HT-29 (cell line): ENCODE data around the gene HOXA4. TPM values are rescaled to one million over a fixed set of nuclear protein-coding genes. Genes with fewer than 3 reads are reported as not detected.
A peak's percentile ranks its signal among the peaks of the same experiment; 100 is the strongest.

Experiments used
- DNase-seq: peaks from one replicate; pipeline ENCODE4 v3.0.0-alpha.2; 2015; ENCODE audit warnings: low spot score
- total RNA-seq: library from RNA; depleted of rRNA; stranded (reverse); fragments of >200 nt; shearing (Covaris generic); gene quantifications from 2 replicates; pipeline ENCODE4 v1.2.3, GENCODE V29; 2014

Gene HOXA4
- total RNA-seq, 1 experiment from 2014 or later = 3.7 TPM

DNA sequence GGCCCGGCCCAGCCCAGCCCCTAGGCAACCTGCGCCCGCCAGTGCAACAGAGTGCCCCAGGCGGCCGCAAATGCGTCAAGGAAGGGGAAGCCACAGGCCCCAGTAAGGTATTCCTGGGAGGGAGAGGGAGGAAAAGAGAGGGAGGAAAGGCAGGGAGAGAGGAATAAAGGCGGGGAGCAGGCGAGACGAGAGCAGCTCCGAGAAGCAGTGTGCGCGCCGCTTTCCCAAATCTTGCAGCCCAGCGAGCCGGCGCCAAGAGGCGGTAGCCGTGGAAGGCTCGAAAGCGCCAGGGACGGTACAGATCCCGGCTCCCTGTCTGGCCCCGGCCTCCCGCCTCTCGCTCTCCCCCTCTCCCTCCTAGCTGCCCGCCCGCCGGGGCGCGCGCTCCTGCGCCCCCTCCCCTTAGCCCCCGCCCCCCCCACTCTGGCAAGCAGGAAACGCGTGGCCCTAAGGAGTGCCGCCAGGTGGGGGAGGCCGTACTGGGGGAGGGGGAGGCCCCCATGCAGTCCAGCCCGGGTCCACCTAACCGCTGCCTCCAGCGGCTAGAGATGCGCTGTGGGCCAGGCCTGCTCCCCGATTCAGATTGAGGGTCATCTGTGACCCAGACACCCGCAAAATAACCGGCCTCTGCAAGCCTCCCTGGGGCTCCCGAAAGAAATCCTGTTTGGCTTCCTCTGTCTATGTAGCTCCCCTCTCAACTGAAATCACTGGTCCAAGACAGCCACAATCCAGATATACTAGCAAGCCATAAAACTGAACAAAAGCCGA is 39.3 kb upstream of the HOXA4 start:
- peak; percentile 83 for DNase-seq

DNA sequence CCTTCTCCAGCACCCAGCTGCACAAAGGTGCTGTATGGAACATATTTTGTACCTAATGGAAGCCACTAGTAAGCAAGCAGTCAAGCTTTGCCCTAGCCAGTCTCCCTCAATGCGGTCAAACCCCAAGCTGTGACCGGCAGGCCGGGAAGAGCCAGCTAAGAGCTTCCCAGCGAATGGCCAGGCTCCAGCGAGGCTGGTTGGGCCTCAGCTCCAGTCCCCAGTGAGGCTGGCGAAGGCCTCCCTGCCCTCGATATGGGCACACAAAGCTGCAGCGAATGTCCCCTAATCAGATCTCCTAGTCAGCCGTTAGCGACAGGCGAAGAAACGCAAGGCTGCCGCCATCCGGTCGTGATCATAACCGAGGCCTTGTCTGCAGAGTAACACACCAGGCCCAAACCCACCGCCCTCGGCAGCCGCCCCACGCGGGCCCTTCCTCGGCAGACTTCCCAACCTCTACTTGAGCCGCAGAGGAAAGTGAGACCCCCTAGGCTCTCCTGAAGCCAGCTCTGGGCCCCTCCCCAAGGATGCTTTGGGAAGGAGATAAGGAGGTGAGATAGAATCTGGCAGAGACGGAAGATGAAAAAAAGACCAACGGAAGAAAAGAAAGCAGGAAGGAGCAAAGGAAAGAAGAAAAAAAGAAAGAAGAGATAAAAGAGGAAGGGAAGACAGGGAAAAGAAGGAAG is 37.8 kb upstream of the HOXA4 start:
- peak; percentile 88 for DNase-seq

DNA sequence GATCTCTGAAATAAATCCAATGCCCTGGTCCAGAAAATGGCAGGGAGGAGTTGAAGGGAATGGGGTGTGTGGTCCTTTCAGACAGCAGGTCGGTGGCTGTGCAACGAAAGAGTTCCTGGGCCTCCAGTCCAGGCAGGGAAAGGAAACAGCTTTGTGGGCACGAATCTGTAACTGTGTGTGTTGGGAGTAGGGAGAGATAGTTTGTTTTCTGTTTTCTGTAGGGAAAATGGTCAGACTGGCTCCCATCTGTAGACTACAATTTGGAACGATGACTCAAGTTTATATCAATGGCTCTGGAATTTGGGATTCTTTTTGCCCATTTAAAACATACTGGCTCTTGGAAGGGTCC is 37.3 kb upstream of the HOXA4 start:
- DNase-seq = peak; percentile 73

DNA sequence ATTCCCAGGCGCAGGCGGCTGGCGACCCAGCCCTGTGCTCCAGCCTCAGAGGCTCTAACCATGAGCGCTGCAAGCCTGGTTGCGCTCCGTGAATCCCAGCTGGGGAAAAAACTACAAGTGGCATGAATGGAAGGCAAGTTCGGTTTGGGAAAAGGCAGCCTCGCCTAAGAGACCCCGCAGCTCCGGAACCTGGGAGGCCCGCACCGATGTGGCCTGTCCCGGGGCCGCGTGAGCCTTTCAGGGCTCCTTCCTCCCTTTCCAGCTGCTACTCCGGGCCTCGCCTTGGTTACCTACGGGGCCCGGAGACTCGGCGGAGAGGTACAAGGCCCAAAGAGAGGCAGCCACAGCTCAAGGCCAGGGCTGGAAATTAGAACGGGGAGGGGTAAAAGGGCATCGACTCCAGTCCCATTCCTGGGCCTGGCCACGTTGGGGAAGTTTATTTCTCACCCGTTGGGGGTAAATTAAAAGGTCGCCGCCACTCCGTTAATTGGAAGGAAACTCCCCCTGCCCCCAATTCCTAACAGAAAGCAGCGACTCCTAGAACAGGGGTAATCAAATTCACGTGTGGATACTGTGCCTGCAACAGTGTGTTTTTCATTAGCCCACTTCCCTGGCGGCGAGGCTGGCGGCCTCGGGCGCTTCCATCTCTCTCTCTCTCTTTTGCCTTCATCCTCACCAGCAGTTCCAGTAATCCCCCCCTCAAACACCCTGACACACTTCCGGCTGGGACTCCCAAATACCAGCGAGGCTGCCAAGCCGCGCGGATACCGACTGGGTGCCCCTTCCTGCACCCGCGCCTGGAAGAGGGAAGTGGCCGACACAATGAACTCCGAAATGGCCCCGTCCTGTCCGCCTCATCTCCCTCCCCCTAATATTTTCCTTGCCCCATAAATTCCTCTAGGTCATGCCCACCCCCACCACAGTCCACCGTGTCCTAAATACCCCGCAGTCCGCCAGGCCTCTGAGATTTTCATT is 36.3 kb upstream of the HOXA4 start:
- DNase-seq = peak; percentile 72

DNA sequence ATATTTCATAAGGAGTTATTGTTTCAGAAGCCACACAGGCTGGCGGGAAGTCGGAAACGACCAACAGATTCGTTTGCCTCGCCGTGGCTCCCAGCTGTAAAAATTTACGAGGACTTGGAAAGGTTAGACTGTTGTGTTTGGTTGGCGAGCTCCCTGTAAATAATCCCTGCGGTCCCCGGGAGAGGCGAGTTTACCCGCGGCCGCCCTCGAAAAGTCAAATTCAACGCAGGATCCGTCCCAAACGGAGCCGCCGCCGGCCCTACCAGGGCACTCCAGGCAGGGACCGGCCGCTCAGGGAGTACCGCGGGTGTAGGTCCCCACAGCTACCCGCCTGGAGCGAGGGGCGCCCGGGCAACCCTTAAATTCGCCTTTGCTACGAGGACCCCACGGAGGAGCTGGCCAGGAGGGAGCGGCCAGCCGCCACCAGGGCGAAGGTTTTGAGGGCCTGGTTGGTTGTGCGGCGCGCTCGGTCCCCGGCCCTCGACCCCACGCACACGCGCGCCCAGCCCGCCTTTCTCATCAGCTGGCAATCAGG is 35.5 kb upstream of the HOXA4 start:
- DNase-seq = no peak

DNA sequence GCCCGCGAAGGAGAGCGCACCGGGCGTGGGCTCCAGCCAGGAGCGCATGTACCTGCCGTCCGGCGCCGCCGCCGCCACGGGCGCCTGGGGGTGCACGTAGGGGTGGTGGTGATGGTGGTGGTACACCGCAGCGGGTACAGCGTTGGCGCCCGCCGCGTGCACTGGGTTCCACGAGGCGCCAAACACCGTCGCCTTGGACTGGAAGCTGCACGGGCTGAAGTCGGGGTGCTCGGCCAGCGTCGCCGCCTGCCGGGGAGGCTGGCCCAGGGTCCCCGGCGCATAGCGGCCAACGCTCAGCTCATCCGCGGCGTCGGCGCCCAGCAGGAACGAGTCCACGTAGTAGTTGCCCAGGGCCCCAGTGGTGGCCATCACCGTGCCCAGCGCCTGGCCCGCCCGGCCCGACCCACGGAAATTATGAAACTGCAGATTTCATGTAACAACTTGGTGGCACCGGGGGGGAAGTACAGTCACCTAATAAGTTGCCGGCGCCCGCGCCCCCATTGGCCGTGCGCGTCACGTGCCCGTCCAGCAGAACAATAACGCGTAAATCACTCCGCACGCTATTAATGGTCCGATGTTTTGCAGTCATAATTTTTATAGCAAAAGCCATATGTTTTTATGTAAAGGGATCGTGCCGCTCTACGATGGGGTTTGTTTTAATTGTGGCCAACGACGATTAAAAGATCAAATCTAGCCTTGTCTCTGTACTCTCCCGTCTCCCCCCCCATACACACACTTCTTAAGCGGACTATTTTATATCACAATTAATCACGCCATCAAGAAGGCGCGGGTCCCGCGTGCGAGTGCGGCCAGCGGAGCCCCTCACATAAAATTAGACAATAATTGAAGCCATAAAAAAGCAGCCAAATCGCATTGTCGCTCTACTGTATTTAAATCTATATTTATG is 34.8 kb upstream of the HOXA4 start, which contains the start of gene HOXA9:
Gene HOXA9, minus strand, starts transcription at position 449 of the 907 bp plus-strand sequence. Its CDS starts 80 bp downstream, at position 369.
- DNase-seq = peak; percentile 97

DNA sequence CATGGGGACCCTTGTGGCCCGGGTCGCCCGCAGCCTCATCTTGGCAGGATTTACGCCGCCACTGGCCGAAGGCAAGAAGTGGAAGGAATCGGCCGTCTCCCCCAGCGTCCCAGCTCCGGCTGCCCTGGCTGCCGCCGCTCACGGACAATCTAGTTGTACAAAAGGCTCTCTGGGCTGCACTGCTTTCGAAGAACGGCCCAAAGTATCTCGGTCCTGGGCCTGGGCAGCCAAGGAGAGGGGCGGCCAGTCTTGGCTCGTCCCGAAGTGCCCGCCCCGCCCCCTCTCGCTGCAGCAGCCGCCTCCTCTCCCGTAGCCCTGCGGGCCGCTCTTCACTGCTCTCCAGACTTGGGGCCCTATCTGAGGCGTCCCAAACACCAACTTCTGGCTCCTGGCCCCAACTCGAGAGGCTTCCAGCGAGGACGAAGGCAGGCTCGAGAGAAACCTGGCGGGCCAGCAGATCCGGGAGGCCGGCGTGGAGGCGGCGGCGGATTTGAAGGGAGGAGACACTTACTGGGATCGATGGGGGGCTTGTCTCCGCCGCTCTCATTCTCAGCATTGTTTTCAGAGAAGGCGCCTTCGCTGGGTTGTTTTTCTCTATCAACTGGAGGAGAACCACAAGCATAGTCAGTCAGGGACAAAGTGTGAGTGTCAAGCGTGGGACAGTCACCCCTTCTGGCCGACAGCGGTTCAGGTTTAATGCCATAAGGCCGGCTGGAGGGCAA is 34.0 kb upstream of the HOXA4 start:
- no peak for DNase-seq

DNA sequence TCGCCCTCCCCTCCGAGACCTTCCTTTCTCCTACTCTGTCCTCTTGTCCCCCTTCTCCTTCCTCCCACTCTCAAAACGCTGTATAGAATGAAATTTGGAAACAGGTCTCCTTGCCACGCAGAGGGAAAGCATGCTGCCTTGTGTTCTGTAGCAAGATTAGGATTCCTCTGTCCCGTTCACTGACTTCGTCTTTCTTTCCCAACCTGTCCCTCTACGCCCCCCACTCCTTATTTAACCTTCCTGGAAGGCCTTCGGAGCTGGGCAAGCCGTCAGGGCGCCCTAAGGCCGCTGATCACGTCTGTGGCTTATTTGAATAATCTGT is 33.4 kb upstream of the HOXA4 start:
- no peak for DNase-seq

DNA sequence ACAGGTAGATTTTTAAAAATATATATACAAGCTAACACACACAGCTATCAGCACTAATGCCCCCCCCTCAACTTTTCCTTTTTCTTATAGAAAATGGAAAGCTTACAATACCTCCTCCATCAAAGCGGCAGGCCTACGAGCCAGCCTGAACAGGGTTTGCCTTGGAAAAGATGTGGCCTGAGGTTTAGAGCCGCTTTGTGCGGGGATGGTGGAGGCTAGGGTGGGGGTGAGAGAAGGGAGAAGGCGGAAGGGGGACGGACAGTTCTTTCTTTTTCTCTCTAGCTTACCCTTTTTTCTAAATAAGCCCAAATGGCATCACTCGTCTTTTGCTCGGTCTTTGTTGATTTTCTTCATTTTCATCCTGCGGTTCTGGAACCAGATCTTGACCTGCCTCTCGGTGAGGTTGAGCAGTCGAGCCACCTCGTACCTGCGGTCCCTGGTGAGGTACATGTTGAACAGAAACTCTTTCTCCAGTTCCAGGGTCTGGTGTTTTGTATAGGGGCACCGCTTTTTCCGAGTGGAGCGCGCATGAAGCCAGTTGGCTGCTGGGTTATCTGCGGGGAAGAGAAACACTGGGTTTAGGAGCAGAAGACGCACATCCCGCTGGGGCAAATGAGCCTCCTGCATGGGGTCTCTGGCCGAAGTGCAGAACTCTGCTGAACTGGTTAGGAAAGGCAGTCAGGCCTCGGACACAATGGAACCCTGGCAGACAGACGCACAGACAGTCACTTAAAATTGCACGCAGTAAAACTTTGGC is 32.9 kb upstream of the HOXA4 start:
- no peak for DNase-seq

DNA sequence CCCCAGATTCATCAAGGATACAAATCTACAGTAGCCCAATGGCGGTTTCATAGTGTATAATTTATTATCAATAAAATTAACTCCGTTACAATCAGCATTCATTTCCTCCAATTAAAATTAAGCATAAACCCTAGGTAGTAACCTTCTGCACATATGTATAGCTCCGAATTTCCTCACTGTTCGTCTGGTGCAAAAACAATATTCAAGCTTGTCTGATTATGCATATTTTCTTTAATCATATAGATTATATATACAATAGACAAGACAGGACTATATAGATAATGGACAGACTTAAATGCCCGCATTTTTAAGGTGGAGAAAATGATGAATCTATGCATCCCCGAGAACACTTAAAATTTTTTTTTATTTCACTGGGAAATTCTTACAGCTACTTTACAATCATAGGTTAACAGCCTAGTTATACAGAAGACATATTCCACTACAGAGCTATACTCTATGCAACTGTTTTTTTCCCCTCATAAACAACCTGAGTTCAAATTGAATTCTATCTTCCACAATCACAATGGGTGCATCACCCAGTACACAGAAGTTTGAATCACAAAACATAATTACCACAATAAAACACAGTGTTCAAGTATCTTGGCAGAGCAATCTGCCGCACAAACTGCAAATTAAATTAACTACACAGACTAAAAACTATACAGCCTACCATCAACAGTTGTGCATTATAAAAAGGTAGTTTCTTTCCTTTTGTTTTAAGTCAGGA is 32.2 kb upstream of the HOXA4 start:
- no peak for DNase-seq

DNA sequence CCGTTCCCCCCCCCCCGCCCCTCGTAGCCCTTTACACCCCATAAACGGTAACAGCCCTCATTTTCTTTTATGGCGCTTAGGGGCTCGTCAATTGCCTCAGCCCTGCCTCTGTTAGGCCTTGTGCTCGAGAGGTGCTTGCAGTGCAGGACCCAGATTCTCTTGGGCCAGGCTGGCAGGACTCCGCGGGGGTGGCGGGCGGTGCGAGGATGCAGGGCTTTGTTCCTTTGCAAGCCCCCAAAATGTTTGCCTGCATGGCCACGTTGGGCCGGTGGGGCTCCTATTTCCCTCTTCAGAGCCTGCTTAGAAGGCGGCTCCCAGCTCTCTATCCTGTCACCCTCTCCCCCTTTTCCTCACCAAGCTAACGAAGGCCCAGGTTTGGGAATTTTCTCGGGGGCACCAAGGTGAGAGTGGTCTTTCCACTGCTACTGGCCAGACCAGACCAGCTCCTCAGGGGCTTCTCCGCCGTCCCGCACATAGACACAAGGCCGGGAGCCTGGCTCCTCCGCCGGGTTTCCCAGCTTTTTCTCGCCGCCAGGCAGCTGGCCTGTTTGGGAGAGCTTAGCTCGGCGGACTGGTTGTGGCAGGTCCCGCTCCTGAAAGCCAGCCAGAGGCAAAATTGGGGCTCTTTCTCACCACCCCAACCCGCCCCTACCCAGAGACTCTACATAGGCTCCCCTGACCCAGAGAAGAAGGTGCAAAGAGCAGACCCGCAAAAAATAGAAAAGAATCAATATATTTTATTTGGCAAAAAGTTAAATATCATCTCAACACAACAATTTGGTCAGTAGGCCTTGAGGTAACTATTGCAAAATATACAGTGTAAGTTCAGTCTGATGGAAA is 31.4 kb upstream of the HOXA4 start:
- DNase-seq = no peak

DNA sequence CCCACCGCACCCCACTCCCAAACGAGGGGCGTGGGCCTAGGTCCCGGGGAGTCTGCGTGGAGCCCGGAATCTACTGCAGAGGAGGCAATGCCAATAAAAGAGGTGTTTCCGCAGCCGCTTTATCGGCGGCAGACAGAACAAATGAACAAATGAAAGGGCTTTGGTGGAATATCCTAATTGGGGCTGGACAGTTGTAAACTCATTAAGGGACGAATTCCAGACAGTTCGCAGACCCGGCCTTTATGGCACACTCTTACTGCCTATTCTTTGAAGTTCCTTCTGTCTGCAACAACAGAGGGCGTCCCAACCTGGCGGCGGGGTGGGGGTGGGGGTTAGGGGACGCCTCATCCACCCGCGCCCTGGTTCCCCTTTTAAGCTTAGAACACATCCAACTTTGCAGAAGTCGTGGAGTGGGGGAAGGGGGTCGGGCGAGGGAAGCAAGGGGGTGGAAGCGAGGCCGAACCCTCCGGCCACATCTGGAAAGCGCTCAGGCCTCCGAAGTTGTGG is 30.7 kb upstream of the HOXA4 start:
- DNase-seq = no peak

DNA sequence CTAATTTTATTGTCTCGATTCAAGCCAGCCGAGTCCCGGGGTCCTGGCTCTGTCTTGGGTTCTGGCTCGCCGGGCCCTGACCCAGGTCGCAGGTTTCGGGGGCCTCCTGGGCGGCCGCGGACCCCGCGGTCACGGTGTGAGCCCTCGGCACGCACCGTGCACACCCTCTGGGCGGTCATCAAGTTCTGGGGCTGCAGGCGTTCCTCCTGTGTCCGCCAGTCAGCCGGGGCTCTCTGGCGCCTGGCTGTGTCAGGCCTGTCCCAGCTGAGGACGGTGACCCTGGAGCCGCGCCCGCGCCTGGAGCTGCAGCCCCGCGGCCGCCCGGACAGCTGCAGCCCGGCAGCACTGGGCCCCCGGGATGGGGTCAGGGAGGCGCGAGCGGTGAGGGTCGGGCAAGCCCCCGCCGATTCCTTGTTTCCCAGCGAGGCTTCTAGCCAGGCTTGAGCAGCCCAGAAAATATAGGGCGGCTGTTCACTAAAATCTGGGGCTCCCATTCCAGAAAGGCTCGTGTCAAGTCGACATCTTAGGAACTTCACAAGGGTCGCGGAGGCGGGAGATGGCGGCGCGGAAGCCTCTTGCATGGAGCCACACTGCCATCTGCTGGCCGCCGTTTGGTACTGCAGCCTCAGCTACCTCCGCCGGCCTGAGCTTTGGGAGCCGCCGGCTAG is 30.1 kb upstream of the HOXA4 start:
- DNase-seq = peak; percentile 93

DNA sequence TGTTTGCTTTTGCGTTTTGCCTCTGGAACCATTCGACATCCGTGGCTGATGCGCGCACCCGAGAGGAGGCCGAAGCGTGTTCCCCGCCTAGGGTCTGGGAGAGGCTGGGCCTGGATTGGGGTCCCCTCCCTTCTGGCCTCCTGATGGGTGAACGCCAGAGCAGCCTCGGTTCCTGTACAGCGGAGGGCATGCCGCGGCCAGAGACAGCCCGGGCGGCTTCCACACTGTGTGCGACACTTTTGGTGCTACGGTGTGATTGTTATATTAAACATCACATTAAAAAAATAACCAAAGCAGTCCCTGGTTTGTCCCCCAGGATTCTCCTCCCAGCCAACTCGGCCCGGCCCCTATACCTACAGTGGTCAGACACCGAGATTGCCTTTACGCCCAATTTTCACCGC is 29.6 kb upstream of the HOXA4 start:
- DNase-seq = no peak

DNA sequence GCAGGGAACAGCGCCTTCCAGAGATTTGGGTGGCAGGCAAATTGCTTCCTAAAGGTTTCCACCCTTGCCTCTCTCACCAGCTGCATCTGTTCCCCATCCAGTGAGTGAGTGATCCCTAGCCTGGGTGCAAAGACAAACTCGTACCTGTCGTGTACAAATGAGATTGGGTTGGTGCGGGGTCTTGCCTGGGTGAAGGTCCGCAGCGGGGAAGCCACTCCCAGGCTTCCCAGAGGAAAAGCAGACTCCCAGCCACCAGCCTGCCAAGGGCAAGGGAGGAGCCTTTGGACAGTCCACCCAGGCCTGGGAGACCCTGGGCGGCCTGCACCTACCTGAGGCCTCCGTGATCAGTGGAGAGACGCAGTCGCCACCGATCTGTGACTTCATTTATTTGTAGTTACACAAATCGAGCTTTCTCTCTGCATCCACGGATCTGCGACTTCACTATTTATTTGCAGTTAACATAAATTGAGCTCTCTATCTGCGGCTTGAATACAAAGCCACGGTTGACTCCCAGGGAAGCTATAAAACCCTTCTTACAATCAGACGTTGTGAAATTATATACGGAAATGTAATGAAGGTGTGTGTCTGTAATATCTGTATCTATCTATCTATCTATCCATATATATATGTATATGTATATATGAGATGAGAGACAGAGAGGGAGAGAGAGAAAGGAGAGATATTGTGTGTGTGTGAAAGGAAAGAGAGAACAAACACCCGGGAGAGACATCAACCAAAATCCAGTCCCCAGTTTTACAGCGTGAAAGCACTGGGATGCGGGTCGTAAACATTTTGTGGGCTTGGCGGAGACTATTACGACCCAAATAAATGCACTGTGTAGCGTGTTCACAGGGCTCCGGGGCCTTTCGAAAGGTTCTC is 28.9 kb upstream of the HOXA4 start:
- no peak for DNase-seq
